ENCODE measurements around the gene TUFT1.

TUFT1 gene

GRCh38 chr1:151611288-151611790 is 71.2 kb downstream of the TUFT1 start:
- DNase-seq (ENCODE audit: low read depth), result no peak
- H3K4me3 ChIP-seq (ENCODE audit: low read depth, low read length), result peak overlapping the region; percentile 78
- TF ChIP-seq CTCF (IDR thresholded peaks at IDR 0.05; ENCODE audit: control insufficient read depth, extremely low read depth, insufficient read depth), result no peak

- no peak for TF ChIP-seq CTCF (IDR thresholded peaks at IDR 0.05; ENCODE audit: control insufficient read depth, extremely low read depth, insufficient read depth)
- DNase-seq (ENCODE audit: low read depth), result peak; percentile 74
Observed at GRCh38 chr1:151611832-151612500, 71.9 kb downstream of the TUFT1 start, which contains the start of gene SNX27. Gene SNX27 (plus strand): TSS chr1:151612050. CDS start chr1:151612202, 152 bp downstream.

GRCh38 chr1:151612501-151613281 is 72.6 kb downstream of the TUFT1 start:
- no peak for DNase-seq (ENCODE audit: low read depth)
- peak overlapping the region; percentile 78 for H3K4me3 ChIP-seq (ENCODE audit: low read depth, low read length)
- no peak for TF ChIP-seq CTCF (IDR thresholded peaks at IDR 0.05; ENCODE audit: control insufficient read depth, extremely low read depth, insufficient read depth)

More at GRCh38 chr1:151611832-151612500, 71.9 kb downstream of the TUFT1 start, which contains the start of gene SNX27:
- peak within 1 kb of the TSS; percentile 78 for H3K4me3 ChIP-seq (ENCODE audit: low read depth, low read length)

DNA sequence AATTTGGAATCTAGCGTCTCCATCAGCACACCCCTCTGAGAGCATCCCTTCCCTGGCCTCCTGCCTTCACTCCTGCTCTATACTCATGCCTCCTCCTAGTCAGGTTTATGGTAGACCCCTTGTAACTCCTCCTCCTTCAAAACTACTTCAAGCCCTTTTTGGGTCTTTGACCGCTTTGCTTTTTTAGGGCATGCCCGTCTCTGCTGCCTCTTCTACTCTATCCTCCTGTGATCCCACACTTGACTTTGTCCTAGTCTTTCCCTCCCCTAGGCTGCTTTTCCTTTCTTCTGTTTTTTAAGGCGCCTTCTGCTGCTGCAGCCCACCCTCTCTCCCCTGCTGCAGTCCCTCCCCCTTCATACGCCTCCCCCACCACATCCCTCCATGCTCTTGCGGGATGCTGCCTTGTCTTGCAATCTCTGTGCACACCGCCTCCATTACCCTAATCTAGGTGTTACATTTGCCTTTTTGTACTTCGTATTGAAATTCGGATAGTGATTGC is 73.2 kb downstream of the TUFT1 start:
- no peak for TF ChIP-seq CTCF (IDR thresholded peaks at IDR 0.05; ENCODE audit: control insufficient read depth, extremely low read depth, insufficient read depth)
- DNase-seq (ENCODE audit: low read depth), result no peak
- H3K4me3 ChIP-seq (ENCODE audit: low read depth, low read length), result peak overlapping the region; percentile 78

- DNase-seq (ENCODE audit: low read depth), result no peak
- no peak for TF ChIP-seq CTCF (IDR thresholded peaks at IDR 0.05; ENCODE audit: control insufficient read depth, extremely low read depth, insufficient read depth)
- H3K4me3 ChIP-seq (ENCODE audit: low read depth, low read length), result no peak overlapping the region
Observed at GRCh38 chr1:151615711-151616504, 75.8 kb downstream of the TUFT1 start.

DNA sequence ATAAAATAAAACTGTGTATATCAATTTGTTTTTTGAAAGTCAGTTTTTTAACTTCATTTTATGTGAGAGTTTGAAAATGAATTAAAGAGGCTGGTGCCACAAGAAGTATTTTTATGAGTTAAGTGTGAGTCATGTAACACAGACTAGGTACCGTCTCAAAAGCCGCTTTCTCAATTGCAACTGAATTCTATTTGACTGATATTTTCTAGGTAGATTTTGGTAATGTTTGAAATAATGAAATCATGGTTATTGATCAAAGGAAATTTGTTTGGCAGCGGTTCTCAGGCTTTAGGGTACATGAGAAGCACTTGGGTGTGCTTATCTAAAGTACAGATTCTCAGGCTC is 76.4 kb downstream of the TUFT1 start:
- no peak overlapping the region for H3K4me3 ChIP-seq (ENCODE audit: low read depth, low read length)
- no peak for DNase-seq (ENCODE audit: low read depth)
- no peak for TF ChIP-seq CTCF (IDR thresholded peaks at IDR 0.05; ENCODE audit: control insufficient read depth, extremely low read depth, insufficient read depth)
